Measurements from ENCODE around the gene KIFC1. TPM values are rescaled to one million over a fixed set of nuclear protein-coding genes. Genes with fewer than 3 reads are reported as not detected.
"Not testable (repeated sequence)": the region's sequence is repeated elsewhere in the genome, so short reads cannot be mapped to it uniquely, and the experiment has no call there.

Gene KIFC1
- total RNA-seq, 1 experiment from 2014 or later, result 65.3 TPM

DNA sequence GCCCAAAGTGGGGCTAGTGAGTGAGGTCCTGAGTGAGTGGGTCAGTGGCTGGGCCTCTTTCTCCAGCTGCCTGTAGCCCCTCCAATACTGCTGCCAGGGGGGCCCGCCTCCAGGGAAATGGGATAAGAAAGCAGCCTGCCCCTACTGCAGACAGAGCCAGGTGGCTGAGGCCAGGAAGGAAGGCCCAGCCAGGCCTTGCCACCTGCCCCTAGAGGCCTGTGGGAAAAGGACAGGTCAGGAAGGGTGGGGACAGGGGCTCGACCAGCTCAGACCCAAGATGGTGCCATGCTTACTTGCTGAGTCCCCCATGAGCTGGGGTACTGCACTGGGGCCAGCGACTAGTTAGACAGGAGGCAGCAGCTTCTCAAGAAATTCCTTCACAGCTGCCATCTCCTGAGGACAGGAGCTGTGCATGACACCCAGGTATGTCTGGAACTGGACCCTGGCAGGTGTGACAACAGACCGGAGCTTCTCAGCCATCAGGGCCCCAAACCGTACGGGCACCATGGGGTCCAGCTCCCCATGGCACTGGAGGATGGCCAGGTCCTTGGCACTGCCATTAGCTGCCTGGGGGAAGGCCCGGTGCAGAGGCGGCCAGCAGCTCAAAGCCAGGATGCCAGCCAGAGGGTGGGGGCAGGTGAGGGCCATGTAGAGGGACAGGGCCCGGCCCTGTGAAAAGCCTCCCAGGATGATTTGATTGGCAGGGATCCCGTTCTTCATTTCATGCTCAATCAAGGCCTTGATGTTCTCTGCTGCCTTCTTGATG is 26.2 kb upstream of the KIFC1 start:
- DNase-seq; H3K27me3 Mint-ChIP-seq (ENCODE audit: insufficient read depth, unreplicated experiment); BruUV-seq (replicated peaks); H3K27ac Mint-ChIP-seq (ENCODE audit: unreplicated experiment); H3K9me3 ChIP-seq; CTCF ChIA-PET; H3K36me3 Mint-ChIP-seq (ENCODE audit: insufficient read depth, unreplicated experiment); H3K4me3 Mint-ChIP-seq (ENCODE audit: unreplicated experiment); intact Hi-C loops (cut with micrococcal nuclease; ENCODE audit: unreplicated experiment); H3K27me3 ChIP-seq (replicated peaks; ENCODE audit: control insufficient read depth, insufficient read depth, low read length); H3K4me1 Mint-ChIP-seq (ENCODE audit: low read depth, unreplicated experiment); H3K4me3 ChIP-seq (ENCODE audit: low read depth, low read length); H3K9me3 Mint-ChIP-seq (ENCODE audit: unreplicated experiment); H3K36me3 ChIP-seq (ENCODE audit: control insufficient read depth, insufficient read depth, low read length); POLR2A ChIA-PET: not testable (repeated sequence)
- peaks cover 10% of the 10 kb centered on the region for H3K4me1 ChIP-seq
- TF ChIP-seq, protein P1, sequence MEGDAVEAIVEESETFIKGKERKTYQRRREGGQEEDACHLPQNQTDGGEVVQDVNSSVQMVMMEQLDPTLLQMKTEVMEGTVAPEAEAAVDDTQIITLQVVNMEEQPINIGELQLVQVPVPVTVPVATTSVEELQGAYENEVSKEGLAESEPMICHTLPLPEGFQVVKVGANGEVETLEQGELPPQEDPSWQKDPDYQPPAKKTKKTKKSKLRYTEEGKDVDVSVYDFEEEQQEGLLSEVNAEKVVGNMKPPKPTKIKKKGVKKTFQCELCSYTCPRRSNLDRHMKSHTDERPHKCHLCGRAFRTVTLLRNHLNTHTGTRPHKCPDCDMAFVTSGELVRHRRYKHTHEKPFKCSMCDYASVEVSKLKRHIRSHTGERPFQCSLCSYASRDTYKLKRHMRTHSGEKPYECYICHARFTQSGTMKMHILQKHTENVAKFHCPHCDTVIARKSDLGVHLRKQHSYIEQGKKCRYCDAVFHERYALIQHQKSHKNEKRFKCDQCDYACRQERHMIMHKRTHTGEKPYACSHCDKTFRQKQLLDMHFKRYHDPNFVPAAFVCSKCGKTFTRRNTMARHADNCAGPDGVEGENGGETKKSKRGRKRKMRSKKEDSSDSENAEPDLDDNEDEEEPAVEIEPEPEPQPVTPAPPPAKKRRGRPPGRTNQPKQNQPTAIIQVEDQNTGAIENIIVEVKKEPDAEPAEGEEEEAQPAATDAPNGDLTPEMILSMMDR (IDR thresholded peaks at IDR 0.05; ENCODE audit: insufficient read depth in 1 of 2, low read depth in 1 of 2, low read length in 1 of 2, severe bottlenecking in 1 of 2, unreplicated experiment in 1 of 2), result peak in 1 of 2 experiments; percentile 8

DNA sequence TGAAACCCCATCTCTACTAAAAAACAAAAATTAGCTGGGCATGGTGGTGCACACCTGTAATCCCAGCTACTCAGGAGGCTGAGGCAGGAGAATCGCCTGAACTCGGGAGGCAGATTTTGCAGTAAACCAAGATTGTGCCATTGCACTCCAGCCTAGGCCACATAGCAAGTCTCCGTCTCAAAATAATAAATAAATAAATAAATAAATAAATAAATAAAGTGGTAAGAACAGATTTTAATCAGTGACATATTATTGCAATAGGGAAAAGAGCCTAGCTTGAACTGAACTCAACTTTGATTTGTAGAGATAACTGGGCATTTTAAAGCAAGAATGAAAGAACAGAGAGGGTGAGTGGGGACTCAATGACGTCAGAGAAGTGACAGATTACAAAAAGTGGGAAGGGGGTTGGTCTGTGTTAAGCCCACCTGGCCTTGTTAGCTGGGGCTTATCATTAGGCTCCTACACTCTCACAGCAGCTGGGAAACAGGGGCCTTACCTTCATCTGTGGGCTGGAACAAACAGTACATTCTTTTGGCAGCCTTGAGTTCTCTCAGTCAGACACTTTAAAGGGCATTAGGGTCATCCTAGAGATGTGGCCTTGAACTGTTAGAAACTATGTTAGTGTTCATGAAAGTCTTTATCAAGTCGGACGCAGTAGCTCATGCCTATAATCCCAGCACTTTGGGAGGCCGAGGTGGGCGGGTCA is 24.5 kb upstream of the KIFC1 start:
- Mint-ChIP-seq H3K4me1 (ENCODE audit: low read depth, unreplicated experiment) (peaks cover 6% of the 10 kb centered on the region), H3K4me3 (ENCODE audit: unreplicated experiment) (no peak overlapping the region), H3K36me3 (ENCODE audit: insufficient read depth, unreplicated experiment) (no peaks in the 10 kb centered on the region), H3K27me3 (ENCODE audit: insufficient read depth, unreplicated experiment) (no peaks in the 10 kb centered on the region), H3K9me3 (ENCODE audit: unreplicated experiment) (no peaks in the 10 kb centered on the region), H3K27ac (ENCODE audit: unreplicated experiment) (no peak overlapping the region)
- no peak for DNase-seq
- no peaks in the 10 kb centered on the region for H3K36me3 ChIP-seq (ENCODE audit: control insufficient read depth, insufficient read depth, low read length)
- ChIA-PET POLR2A (no interaction called here), CTCF (interaction anchor here (0.8 kb wide), 1 partner anchor 49 kb away, joined by 4 read pairs; the partner anchor contains the start of gene ZBTB22)
- H3K9me3 ChIP-seq, result no peaks in the 10 kb centered on the region
- BruUV-seq (replicated peaks), result no TSS peak
- no peak overlapping the region for H3K4me3 ChIP-seq (ENCODE audit: low read depth, low read length)
- no peaks in the 10 kb centered on the region for H3K27me3 ChIP-seq (replicated peaks; ENCODE audit: control insufficient read depth, insufficient read depth, low read length)
- peaks cover 2% of the 10 kb centered on the region for H3K4me1 ChIP-seq
- intact Hi-C loops (cut with micrococcal nuclease; ENCODE audit: unreplicated experiment), result no loop called here
- TF ChIP-seq, protein P1 (IDR thresholded peaks at IDR 0.05; ENCODE audit: insufficient read depth in 1 of 2, low read depth in 1 of 2, low read length in 1 of 2, severe bottlenecking in 1 of 2, unreplicated experiment in 1 of 2), result no peak

GRCh38 chr6:33367715-33368025 is 24.0 kb upstream of the KIFC1 start:
- H3K27me3 ChIP-seq (replicated peaks; ENCODE audit: control insufficient read depth, insufficient read depth, low read length); POLR2A ChIA-PET; H3K4me1 Mint-ChIP-seq (ENCODE audit: low read depth, unreplicated experiment); H3K36me3 ChIP-seq (ENCODE audit: control insufficient read depth, insufficient read depth, low read length); H3K9me3 ChIP-seq; H3K27ac Mint-ChIP-seq (ENCODE audit: unreplicated experiment); intact Hi-C loops (cut with micrococcal nuclease; ENCODE audit: unreplicated experiment); H3K4me3 Mint-ChIP-seq (ENCODE audit: unreplicated experiment); H3K9me3 Mint-ChIP-seq (ENCODE audit: unreplicated experiment); DNase-seq; H3K4me3 ChIP-seq (ENCODE audit: low read depth, low read length); H3K4me1 ChIP-seq; H3K36me3 Mint-ChIP-seq (ENCODE audit: insufficient read depth, unreplicated experiment); H3K27me3 Mint-ChIP-seq (ENCODE audit: insufficient read depth, unreplicated experiment); BruUV-seq (replicated peaks): not testable (repeated sequence)
- CTCF ChIA-PET, result interaction anchor here (0.8 kb wide), 1 partner anchor 50 kb away, joined by 4 read pairs; the partner anchor contains the start of gene ZBTB22

- POLR2A ChIA-PET; BruUV-seq (replicated peaks); H3K4me1 Mint-ChIP-seq (ENCODE audit: low read depth, unreplicated experiment); H3K4me3 Mint-ChIP-seq (ENCODE audit: unreplicated experiment); H3K27ac Mint-ChIP-seq (ENCODE audit: unreplicated experiment); H3K27me3 ChIP-seq (replicated peaks; ENCODE audit: control insufficient read depth, insufficient read depth, low read length); H3K9me3 Mint-ChIP-seq (ENCODE audit: unreplicated experiment); H3K9me3 ChIP-seq; H3K36me3 ChIP-seq (ENCODE audit: control insufficient read depth, insufficient read depth, low read length); intact Hi-C loops (cut with micrococcal nuclease; ENCODE audit: unreplicated experiment); H3K4me3 ChIP-seq (ENCODE audit: low read depth, low read length); H3K27me3 Mint-ChIP-seq (ENCODE audit: insufficient read depth, unreplicated experiment); H3K4me1 ChIP-seq; CTCF ChIA-PET; DNase-seq; H3K36me3 Mint-ChIP-seq (ENCODE audit: insufficient read depth, unreplicated experiment): not testable (repeated sequence)
These were observed 19.7 kb upstream of the KIFC1 start for GRCh38 chr6:33371901-33372300.
